PFSK-1 (cell line): Measurements from ENCODE around the gene RIPPLY1.

Experiments used
- POLR2AphosphoS5 ChIP-seq: IDR thresholded peaks from 2 replicates; pipeline ENCODE4 v1.6.1; 2012; ENCODE audit warnings: low read depth, mild to moderate bottlenecking, control low read depth, low read length, moderate library complexity
- TAF1 ChIP-seq: IDR thresholded peaks from 2 replicates; pipeline ENCODE4 v1.6.1; 2012; ENCODE audit warnings: low read length, control low read depth, borderline replicate concordance; ENCODE audit not compliant: insufficient read depth
- TF ChIP-seq, protein P1 (sequence below), 2 experiments: IDR thresholded peaks; 2 replicates each; pipeline versions ENCODE4 v1.6.1 to v1.8.0; 2011 to 2012; ENCODE audit warnings: low read depth in 2 of 2, low read length in 2 of 2, control low read depth in 1 of 2, inconsistent platforms in 1 of 2, mild to moderate bottlenecking in 1 of 2, moderate library complexity in 1 of 2; ENCODE audit not compliant: insufficient read depth in 1 of 2

DNA sequence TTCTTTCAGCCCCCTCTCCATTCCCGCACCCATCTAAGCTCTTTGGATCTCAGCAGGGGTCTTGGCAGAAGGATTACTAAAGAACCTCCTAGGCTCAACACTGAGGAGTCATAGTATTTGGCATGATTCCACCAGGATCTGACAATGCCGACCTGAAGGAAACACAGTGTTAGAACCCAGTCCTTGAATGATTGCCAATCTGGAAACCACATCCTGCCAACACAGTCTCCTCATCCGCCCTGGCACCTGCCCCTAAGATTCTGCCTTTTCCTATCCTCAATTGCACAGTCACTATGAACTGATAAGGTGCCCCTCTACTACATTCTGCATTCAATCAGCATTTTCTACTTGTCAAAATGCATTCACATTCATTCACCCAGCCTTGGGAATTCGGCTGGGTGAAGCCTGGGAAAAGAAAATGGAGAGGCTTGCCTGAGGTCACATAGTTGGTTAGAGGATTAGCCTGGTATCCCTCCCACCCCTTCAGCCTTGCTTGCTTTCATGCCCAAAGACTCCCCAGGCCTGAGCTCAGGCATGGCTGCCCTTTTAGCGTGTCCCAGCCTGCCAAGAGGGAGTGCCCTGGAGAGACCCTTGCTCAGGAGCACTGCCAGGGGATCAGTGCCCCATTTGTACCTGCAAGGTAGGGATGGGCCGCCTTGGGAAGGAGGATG is 14.8 kb upstream of the RIPPLY1 start:
- TF ChIP-seq, protein P1, sequence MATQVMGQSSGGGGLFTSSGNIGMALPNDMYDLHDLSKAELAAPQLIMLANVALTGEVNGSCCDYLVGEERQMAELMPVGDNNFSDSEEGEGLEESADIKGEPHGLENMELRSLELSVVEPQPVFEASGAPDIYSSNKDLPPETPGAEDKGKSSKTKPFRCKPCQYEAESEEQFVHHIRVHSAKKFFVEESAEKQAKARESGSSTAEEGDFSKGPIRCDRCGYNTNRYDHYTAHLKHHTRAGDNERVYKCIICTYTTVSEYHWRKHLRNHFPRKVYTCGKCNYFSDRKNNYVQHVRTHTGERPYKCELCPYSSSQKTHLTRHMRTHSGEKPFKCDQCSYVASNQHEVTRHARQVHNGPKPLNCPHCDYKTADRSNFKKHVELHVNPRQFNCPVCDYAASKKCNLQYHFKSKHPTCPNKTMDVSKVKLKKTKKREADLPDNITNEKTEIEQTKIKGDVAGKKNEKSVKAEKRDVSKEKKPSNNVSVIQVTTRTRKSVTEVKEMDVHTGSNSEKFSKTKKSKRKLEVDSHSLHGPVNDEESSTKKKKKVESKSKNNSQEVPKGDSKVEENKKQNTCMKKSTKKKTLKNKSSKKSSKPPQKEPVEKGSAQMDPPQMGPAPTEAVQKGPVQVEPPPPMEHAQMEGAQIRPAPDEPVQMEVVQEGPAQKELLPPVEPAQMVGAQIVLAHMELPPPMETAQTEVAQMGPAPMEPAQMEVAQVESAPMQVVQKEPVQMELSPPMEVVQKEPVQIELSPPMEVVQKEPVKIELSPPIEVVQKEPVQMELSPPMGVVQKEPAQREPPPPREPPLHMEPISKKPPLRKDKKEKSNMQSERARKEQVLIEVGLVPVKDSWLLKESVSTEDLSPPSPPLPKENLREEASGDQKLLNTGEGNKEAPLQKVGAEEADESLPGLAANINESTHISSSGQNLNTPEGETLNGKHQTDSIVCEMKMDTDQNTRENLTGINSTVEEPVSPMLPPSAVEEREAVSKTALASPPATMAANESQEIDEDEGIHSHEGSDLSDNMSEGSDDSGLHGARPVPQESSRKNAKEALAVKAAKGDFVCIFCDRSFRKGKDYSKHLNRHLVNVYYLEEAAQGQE (IDR thresholded peaks at IDR 0.05; ENCODE audit: insufficient read depth in 1 of 2, low read depth in 2 of 2, low read length in 2 of 2), result no peak
- no peak for TF ChIP-seq TAF1
- TF ChIP-seq POLR2AphosphoS5, result no peak
